ENCODE measurements around the gene PITPNM1. TPM values are rescaled to one million over a fixed set of nuclear protein-coding genes. Genes with fewer than 3 reads are reported as not detected.
"Not testable (repeated sequence)": the region's sequence is repeated elsewhere in the genome, so short reads cannot be mapped to it uniquely, and the experiment has no call there.

The PITPNM1 gene
- polyA plus RNA-seq, 1 donor (not counting 4 experiments of a cell fraction or from before 2014, with no cell fraction given): 15.9 TPM

- H4K20me1 ChIP-seq (ENCODE audit: control insufficient read depth, extremely low read depth, insufficient read depth, low read length); H3K36me3 ChIP-seq (ENCODE audit: control insufficient read depth in 2 of 2, extremely low read depth in 1 of 2, insufficient read depth in 2 of 2, low read length in 2 of 2); H3K4me3 ChIP-seq (ENCODE audit: control insufficient read depth in 2 of 3, extremely low read depth in 1 of 3, insufficient read depth in 2 of 3, low read depth in 1 of 3, low read length in 3 of 3); H3K79me2 ChIP-seq (ENCODE audit: control insufficient read depth, insufficient read depth, low read length); H3K4me2 ChIP-seq (ENCODE audit: control insufficient read depth, extremely low read depth, insufficient read depth, low read depth, low read length); H3K27ac ChIP-seq (ENCODE audit: control insufficient read depth, insufficient read depth, low read length); H3K9ac ChIP-seq (ENCODE audit: control insufficient read depth, extremely low read depth, insufficient read depth, low read length); H3K9me3 ChIP-seq (ENCODE audit: control insufficient read depth, low read depth, low read length); FAIRE-seq; H3K4me1 ChIP-seq (ENCODE audit: control insufficient read depth, extremely low read depth, insufficient read depth, low read length); DNase-seq (ENCODE audit: low read depth, low spot score); H3K27me3 ChIP-seq (ENCODE audit: control insufficient read depth, extremely low read depth, insufficient read depth, low read length); H2AFZ ChIP-seq (ENCODE audit: control insufficient read depth, low read length); H3K9me1 ChIP-seq (ENCODE audit: control insufficient read depth, extremely low read depth, insufficient read depth, low read length); dilution Hi-C loops (cut with MboI; ENCODE audit: extremely low pct_ligation_motif_present, low sequenced_read_pairs): not testable (repeated sequence)
These were observed 28.5 kb downstream of the PITPNM1 start for GRCh38 chr11:67476692-67477091.

- TF ChIP-seq EZH2 (IDR thresholded peaks at IDR 0.05; ENCODE audit: low read length): no peak
- no peak for TF ChIP-seq CTCF (optimal IDR thresholded peaks at IDR 0.05 in 1 of 3, IDR thresholded peaks at IDR 0.05 in 1 of 3, conservative IDR thresholded peaks at IDR 0.05 in 1 of 3; ENCODE audit: extremely low read depth in 1 of 3, insufficient read depth in 2 of 3, low read length in 3 of 3)
These were observed 32.3 kb downstream of the PITPNM1 start for GRCh38 chr11:67472882-67473281.

GRCh38 chr11:67470337-67471002 lies 34.7 kb downstream of the PITPNM1 start:
- dilution Hi-C loops (cut with MboI; ENCODE audit: extremely low pct_ligation_motif_present, low sequenced_read_pairs): no loop called here
- no peak for FAIRE-seq

More at GRCh38 chr11:67472882-67473281, 32.3 kb downstream of the PITPNM1 start:
- no peaks in the 10 kb centered on the region for H3K9me3 ChIP-seq (ENCODE audit: control insufficient read depth, low read depth, low read length)
- DNase-seq (ENCODE audit: low read depth, low spot score): no peak
- no peak overlapping the region for H2AFZ ChIP-seq (ENCODE audit: control insufficient read depth, low read length)
- no peak overlapping the region for H3K4me2 ChIP-seq (ENCODE audit: control insufficient read depth, extremely low read depth, insufficient read depth, low read depth, low read length)
- no peaks in the 10 kb centered on the region for H3K36me3 ChIP-seq (ENCODE audit: control insufficient read depth in 2 of 2, extremely low read depth in 1 of 2, insufficient read depth in 2 of 2, low read length in 2 of 2)
- dilution Hi-C loops (cut with MboI; ENCODE audit: extremely low pct_ligation_motif_present, low sequenced_read_pairs): no loop called here
- H3K4me3 ChIP-seq (ENCODE audit: control insufficient read depth in 2 of 3, extremely low read depth in 1 of 3, insufficient read depth in 2 of 3, low read depth in 1 of 3, low read length in 3 of 3): no peak overlapping the region
- no peaks in the 10 kb centered on the region for H4K20me1 ChIP-seq (ENCODE audit: control insufficient read depth, extremely low read depth, insufficient read depth, low read length)
- H3K9me1 ChIP-seq (ENCODE audit: control insufficient read depth, extremely low read depth, insufficient read depth, low read length): no peaks in the 10 kb centered on the region
- FAIRE-seq: no peak
- peaks cover under 1% of the 10 kb centered on the region for H3K4me1 ChIP-seq (ENCODE audit: control insufficient read depth, extremely low read depth, insufficient read depth, low read length)
- H3K79me2 ChIP-seq (ENCODE audit: control insufficient read depth, insufficient read depth, low read length): no peaks in the 10 kb centered on the region
- no peak overlapping the region for H3K9ac ChIP-seq (ENCODE audit: control insufficient read depth, extremely low read depth, insufficient read depth, low read length)
- H3K27ac ChIP-seq (ENCODE audit: control insufficient read depth, insufficient read depth, low read length): no peak overlapping the region
- H3K27me3 ChIP-seq (ENCODE audit: control insufficient read depth, extremely low read depth, insufficient read depth, low read length): no peaks in the 10 kb centered on the region

More at GRCh38 chr11:67470337-67471002, 34.7 kb downstream of the PITPNM1 start:
- Histone ChIP-seq H3K79me2 (ENCODE audit: control insufficient read depth, insufficient read depth, low read length) (no peaks in the 10 kb centered on the region), H3K27me3 (ENCODE audit: control insufficient read depth, extremely low read depth, insufficient read depth, low read length) (no peaks in the 10 kb centered on the region), H3K4me2 (ENCODE audit: control insufficient read depth, extremely low read depth, insufficient read depth, low read depth, low read length) (no peak overlapping the region), H3K4me1 (ENCODE audit: control insufficient read depth, extremely low read depth, insufficient read depth, low read length) (peaks cover 6% of the 10 kb centered on the region), H4K20me1 (ENCODE audit: control insufficient read depth, extremely low read depth, insufficient read depth, low read length) (no peaks in the 10 kb centered on the region), H3K36me3 (ENCODE audit: control insufficient read depth in 2 of 2, extremely low read depth in 1 of 2, insufficient read depth in 2 of 2, low read length in 2 of 2) (peaks cover 0 to 5% of the 10 kb centered on the region in 2 experiments), H3K9ac (ENCODE audit: control insufficient read depth, extremely low read depth, insufficient read depth, low read length) (no peak overlapping the region), H2AFZ (ENCODE audit: control insufficient read depth, low read length) (no peak overlapping the region), H3K4me3 (ENCODE audit: control insufficient read depth in 2 of 3, extremely low read depth in 1 of 3, insufficient read depth in 2 of 3, low read depth in 1 of 3, low read length in 3 of 3) (no peak overlapping the region), H3K9me3 (ENCODE audit: control insufficient read depth, low read depth, low read length) (no peaks in the 10 kb centered on the region), H3K9me1 (ENCODE audit: control insufficient read depth, extremely low read depth, insufficient read depth, low read length) (no peaks in the 10 kb centered on the region), H3K27ac (ENCODE audit: control insufficient read depth, insufficient read depth, low read length) (no peak overlapping the region)
- no peak for DNase-seq (ENCODE audit: low read depth, low spot score)
- no peak for TF ChIP-seq CTCF (optimal IDR thresholded peaks at IDR 0.05 in 1 of 3, IDR thresholded peaks at IDR 0.05 in 1 of 3, conservative IDR thresholded peaks at IDR 0.05 in 1 of 3; ENCODE audit: extremely low read depth in 1 of 3, insufficient read depth in 2 of 3, low read length in 3 of 3)
- no peak for TF ChIP-seq EZH2 (IDR thresholded peaks at IDR 0.05; ENCODE audit: low read length)
